Endothelial cell of umbilical vein (primary cell): ENCODE measurements around the gene CAPN8. TPM values are rescaled to one million over a fixed set of nuclear protein-coding genes. Genes with fewer than 3 reads are reported as not detected.

Experiments
- BruUV-seq: library from RNA; stranded (reverse); fragments of 400-500 nt; replicated peaks from 2 replicates; lab custom pipeline; 2021; lab: Mats Ljungman, UMichigan
- CTCF ChIA-PET: fragments of 300-600, 350-600 bp; sonication (Branson Sonifier 250); formaldehyde crosslinking; loops from one replicate; lab custom pipeline; 2021; ENCODE audit warnings: antibody characterized with exemption, inconsistent platforms; lab: Charles Lee
- POLR2A ChIA-PET: fragments of 300-600, 350-600 bp; sonication (Branson Sonifier 250); formaldehyde crosslinking; loops from one replicate; lab custom pipeline; 2021; ENCODE audit warnings: antibody characterized with exemption, inconsistent platforms; lab: Charles Lee
- DNase-seq: peaks from one replicate; pipeline ENCODE4 v3.0.0-alpha.2; 2011; ENCODE audit warnings: low read depth, low spot score
- FAIRE-seq: peaks from 2 replicates; lab custom pipeline; 2011; peaks lifted over from hg19 to GRCh38; lab: Jason Lieb, UNC
- H2AFZ ChIP-seq: 2 replicates; pipeline ENCODE4 v1.6.0; 2012; ENCODE audit warnings: low read depth, low read length, control low read depth, inconsistent platforms
- H3K27ac ChIP-seq: 2 replicates; pipeline ENCODE4 v1.5.1; 2011; ENCODE audit warnings: low read depth, mild to moderate bottlenecking, control low read depth, low read length, moderate library complexity; ENCODE audit not compliant: insufficient read depth
- H3K27me3 ChIP-seq, 2 experiments: 2 replicates each; pipeline versions ENCODE4 v1.6.0 to v1.6.1; 2011; ENCODE audit warnings: low read length in 2 of 2, mixed read lengths in 1 of 2; ENCODE audit not compliant: control insufficient read depth in 2 of 2, insufficient read depth in 2 of 2
- H3K36me3 ChIP-seq, 2 experiments: 2 replicates in 1 of 2; 3 replicates in 1 of 2; pipeline ENCODE4 v1.5.1; 2011; ENCODE audit warnings: low read length in 2 of 2, mild to moderate bottlenecking in 1 of 2, moderate library complexity in 1 of 2; ENCODE audit not compliant: control insufficient read depth in 2 of 2, insufficient read depth in 2 of 2; ENCODE audit errors: extremely low read depth in 1 of 2
- H3K4me1 ChIP-seq: 3 replicates; pipeline ENCODE4 v1.5.1; 2011; ENCODE audit warnings: mild to moderate bottlenecking, low read length; ENCODE audit not compliant: control insufficient read depth, insufficient read depth; ENCODE audit errors: extremely low read depth
- H3K4me2 ChIP-seq: 2 replicates; pipeline ENCODE4 v1.6.1; 2011; ENCODE audit warnings: low read length, control low read depth, mixed read lengths; ENCODE audit not compliant: insufficient read depth
- H3K4me3 ChIP-seq, 3 experiments: fragments of 200-600 bp in 1 of 3; sonication (generic), shearing (Covaris generic) in 1 of 3; replicated peaks in 1 of 3; 2 replicates each; pipeline ENCODE4 v1.5.1; 2011 to 2016; ENCODE audit warnings: control low read depth in 3 of 3, low read length in 3 of 3, mild to moderate bottlenecking in 2 of 3, inconsistent platforms in 1 of 3, low read depth in 1 of 3, moderate library complexity in 1 of 3; ENCODE audit not compliant: insufficient read depth in 1 of 3
- H3K79me2 ChIP-seq: 2 replicates; pipeline ENCODE4 v1.6.0; 2012; ENCODE audit warnings: low read length, inconsistent platforms; ENCODE audit not compliant: control insufficient read depth, insufficient read depth
- H3K9ac ChIP-seq: replicated peaks from 2 replicates; pipeline ENCODE3; 2011; ENCODE audit warnings: low read length, control low read depth; ENCODE audit not compliant: insufficient read depth; ENCODE audit errors: extremely low read depth
- H3K9me1 ChIP-seq: replicated peaks from 3 replicates; pipeline ENCODE4 v1.6.0; 2011; ENCODE audit warnings: mild to moderate bottlenecking, low read length; ENCODE audit not compliant: control insufficient read depth, insufficient read depth; ENCODE audit errors: extremely low read depth
- H3K9me3 ChIP-seq: replicated peaks from 2 replicates; pipeline ENCODE4 v1.5.1; 2012; ENCODE audit warnings: low read length, inconsistent platforms; ENCODE audit not compliant: control insufficient read depth, insufficient read depth
- H4K20me1 ChIP-seq: replicated peaks from 2 replicates; pipeline ENCODE3; 2011; ENCODE audit warnings: mild to moderate bottlenecking, low read length; ENCODE audit not compliant: control insufficient read depth, insufficient read depth; ENCODE audit errors: extremely low read depth
- CTCF ChIP-seq, 2 donors: IDR thresholded peaks; 1 replicate in 1 of 2; 2 replicates in 1 of 2; pipeline ENCODE4 v1.5.1; 2011; ENCODE audit warnings: low read length in 2 of 2, mild to moderate bottlenecking in 2 of 2, moderate library complexity in 2 of 2, control low read depth in 1 of 2, inconsistent platforms in 1 of 2, low read depth in 1 of 2; ENCODE audit not compliant: insufficient read depth in 1 of 2; ENCODE audit errors: extremely low read depth in 1 of 2
- EZH2 ChIP-seq: IDR thresholded peaks from 2 replicates; pipeline ENCODE4 v1.6.1; 2012; ENCODE audit warnings: borderline replicate concordance, low read depth, mild to moderate bottlenecking, moderate library complexity, low read length, inconsistent platforms; ENCODE audit not compliant: severe bottlenecking
- FOS ChIP-seq: IDR thresholded peaks from 2 replicates; pipeline ENCODE4 v1.6.1; 2011; ENCODE audit warnings: mild to moderate bottlenecking, low read length, moderate library complexity, borderline replicate concordance; ENCODE audit not compliant: insufficient read depth
- GATA2 ChIP-seq: IDR thresholded peaks from 2 replicates; pipeline ENCODE4 v1.7.0; 2011; ENCODE audit warnings: low read depth, mild to moderate bottlenecking, moderate library complexity, mixed read lengths, low read length; ENCODE audit not compliant: insufficient read length, insufficient read depth
- JUN ChIP-seq: IDR thresholded peaks from 2 replicates; pipeline ENCODE4 v1.6.1; 2011; ENCODE audit warnings: borderline replicate concordance, low read depth; ENCODE audit not compliant: insufficient read length, insufficient read depth
- MAX ChIP-seq: IDR thresholded peaks from 2 replicates; pipeline ENCODE4 v1.6.1; 2011; ENCODE audit not compliant: insufficient read depth, insufficient read length
- MYC ChIP-seq: IDR thresholded peaks from one replicate; pipeline ENCODE4 v1.6.1; 2011; ENCODE audit warnings: mild to moderate bottlenecking, low read depth, low read length
- POLR2A ChIP-seq: IDR thresholded peaks from 2 replicates; pipeline ENCODE4 v1.6.1; 2012; ENCODE audit warnings: low read depth, mild to moderate bottlenecking, control low read depth, low read length
- POLR2AphosphoS5 ChIP-seq: IDR thresholded peaks from 2 replicates; pipeline ENCODE4 v1.6.1; 2012; ENCODE audit warnings: low read depth, mild to moderate bottlenecking, control low read depth, low read length, moderate library complexity; ENCODE audit not compliant: insufficient read depth
- dilution Hi-C: fragments of 300-500 bp; cut with MboI; formaldehyde crosslinking; loops from one replicate; pipeline ENCODE4 v1.15.0; 2019; ENCODE audit warnings: low sequenced_read_pairs; ENCODE audit not compliant: extremely low pct_ligation_motif_present
- intact Hi-C: fragments of 100-400 bp; cut with micrococcal nuclease; formaldehyde crosslinking; loops from one replicate; pipeline ENCODE4 v1.10.0; 2022
- polyA plus RNA-seq, 4 experiments: library from polyadenylated mRNA; depleted of rRNA in 3 of 4; stranded (reverse) in 3 of 4; unstranded in 1 of 4; fragments of >200 nt; gene quantifications; 2 replicates each; pipeline versions ENCODE4 v1.2.1 to v1.2.3, GENCODE V29; 2011 to 2012; ENCODE audit warnings: missing spikeins in 1 of 4
- total RNA-seq: library from RNA; stranded (reverse); gene quantifications from 2 replicates; pipeline ENCODE4 v1.2.3, GENCODE V29; 2021

CAPN8 gene
- total and polyA plus RNA-seq, 2 donors (not counting 3 experiments of a cell fraction or from before 2014, with no cell fraction given) = not detected

DNA sequence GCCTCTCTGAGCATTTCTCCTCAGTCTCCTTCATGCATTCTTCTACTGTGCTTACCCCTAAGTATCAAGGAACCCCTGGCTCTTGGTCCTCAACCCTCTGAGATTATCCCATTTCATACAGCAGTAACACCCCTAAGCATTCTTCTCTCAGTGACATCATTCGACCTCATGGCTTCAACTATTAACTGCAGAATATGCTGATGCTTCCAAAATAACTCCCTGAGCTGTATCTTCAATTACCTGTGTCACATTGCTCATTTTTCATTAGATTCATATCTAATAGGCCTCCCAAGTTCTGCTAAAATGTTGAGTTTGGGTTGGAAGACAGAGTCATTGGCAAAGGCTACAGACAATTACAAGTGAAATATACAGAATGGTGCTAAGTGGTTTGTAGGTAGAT, 7.5 kb downstream of the CAPN8 start:
- no peaks in the 10 kb centered on the region for H4K20me1 ChIP-seq
- H3K4me3 ChIP-seq = no peak overlapping the region
- intact Hi-C loops (no loop called here), dilution Hi-C loops (no loop called here)
- H3K9me1 ChIP-seq = no peaks in the 10 kb centered on the region
- FAIRE-seq = no peak
- H3K36me3 ChIP-seq = no peaks in the 10 kb centered on the region
- H2AFZ ChIP-seq = no peak overlapping the region
- H3K79me2 ChIP-seq = no peaks in the 10 kb centered on the region
- H3K27me3 ChIP-seq = no peaks in the 10 kb centered on the region
- no peak overlapping the region for H3K4me2 ChIP-seq
- no peaks in the 10 kb centered on the region for H3K4me1 ChIP-seq
- ChIA-PET POLR2A (no interaction called here), CTCF (interaction anchor here (1.5 kb wide), 1 partner anchor 101 kb away, joined by 4 read pairs; no protein-coding TSS in a partner anchor)
- no peak for TF ChIP-seq CTCF (IDR thresholded peaks at IDR 0.05; ENCODE audit: extremely low read depth in 1 of 2, insufficient read depth in 1 of 2, low read depth in 1 of 2, low read length in 2 of 2)
- no peak for TF ChIP-seq POLR2AphosphoS5
- TF ChIP-seq FOS = no peak
- TF ChIP-seq EZH2 = no peak
- no peak for TF ChIP-seq JUN
- TF ChIP-seq MYC = no peak
- TF ChIP-seq MAX = no peak
- TF ChIP-seq POLR2A = no peak
- no peak for TF ChIP-seq GATA2
- H3K9ac ChIP-seq = no peak overlapping the region
- no peaks in the 10 kb centered on the region for H3K9me3 ChIP-seq
- H3K27ac ChIP-seq = no peak overlapping the region
- no TSS peak for BruUV-seq
- no peak for DNase-seq
